ENCODE measurements around the gene PGK2.
"Not testable (repeated sequence)": the region's sequence is repeated elsewhere in the genome, so short reads cannot be mapped to it uniquely, and the experiment has no call there.

The PGK2 gene

GRCh38 chr6:49787176-49787575, at the start of gene PGK2:
TSS of gene PGK2 (minus strand) at chr6:49787285. CDS start at chr6:49787187, 98 bp downstream.
- no peak for DNase-seq

- DNase-seq = no peak
Observed at GRCh38 chr6:49835140-49835539, 48.1 kb upstream of the PGK2 start.

- DNase-seq = no peak
Observed at GRCh38 chr6:49833386-49833785, 46.3 kb upstream of the PGK2 start.

- DNase-seq = no peak
Observed at GRCh38 chr6:49826743-49827406, 39.8 kb upstream of the PGK2 start.

- DNase-seq = no peak
Observed at GRCh38 chr6:49815166-49815565, 28.1 kb upstream of the PGK2 start.

- DNase-seq = no peak
Observed at GRCh38 chr6:49813248-49813647, 26.2 kb upstream of the PGK2 start.

- no peak for DNase-seq
Observed at GRCh38 chr6:49806145-49806544, 19.1 kb upstream of the PGK2 start.

- no peak for DNase-seq
Observed at GRCh38 chr6:49805246-49805645, 18.2 kb upstream of the PGK2 start.

GRCh38 chr6:49801525-49801924, 14.4 kb upstream of the PGK2 start:
- no peak for DNase-seq

GRCh38 chr6:49799090-49799489, 12.0 kb upstream of the PGK2 start:
- no peak for DNase-seq

GRCh38 chr6:49796842-49797455, 9.9 kb upstream of the PGK2 start:
- DNase-seq = not testable (repeated sequence)

- DNase-seq = no peak
Observed at GRCh38 chr6:49790341-49790740, 3.3 kb upstream of the PGK2 start.

- DNase-seq = no peak
Observed at GRCh38 chr6:49784272-49784671, 2.8 kb downstream of the PGK2 start.

- no peak for DNase-seq
Observed at GRCh38 chr6:49782725-49783124, 4.4 kb downstream of the PGK2 start.

GRCh38 chr6:49782293-49782692, 4.8 kb downstream of the PGK2 start:
- DNase-seq = no peak

- no peak for DNase-seq
Observed at GRCh38 chr6:49776444-49776843, 10.6 kb downstream of the PGK2 start.

- no peak for DNase-seq
Observed at GRCh38 chr6:49775043-49775442, 12.0 kb downstream of the PGK2 start.

GRCh38 chr6:49772285-49772684, 14.8 kb downstream of the PGK2 start:
- DNase-seq = no peak

- DNase-seq = no peak
Observed at GRCh38 chr6:49766762-49767161, 20.3 kb downstream of the PGK2 start.

GRCh38 chr6:49764571-49765236, 22.4 kb downstream of the PGK2 start:
- no peak for DNase-seq

- no peak for DNase-seq
Observed at GRCh38 chr6:49744259-49744658, 42.8 kb downstream of the PGK2 start, which contains the start of gene CRISP3. TSS of gene CRISP3 (minus strand) at chr6:49744388. CDS start at chr6:49744367, 21 bp downstream.

GRCh38 chr6:49743429-49743828, 43.7 kb downstream of the PGK2 start:
- DNase-seq = no peak

GRCh38 chr6:49739423-49739822, 47.7 kb downstream of the PGK2 start:
- no peak for DNase-seq

- no peak for DNase-seq
Observed at GRCh38 chr6:49736017-49736508, 51.0 kb downstream of the PGK2 start.

Measured in fibroblast of upper back skin (primary cell).